HL-60 (cell line): Measurements from ENCODE around the gene RCL1.

Experiments
- GABPA ChIP-seq: IDR thresholded peaks from 2 replicates; pipeline ENCODE4 v1.6.1; 2012; ENCODE audit warnings: low read depth
- TF ChIP-seq, protein P1 (sequence below): IDR thresholded peaks from one replicate; pipeline ENCODE4 v1.5.1; 2011; ENCODE audit warnings: low read length, control low read depth, inconsistent platforms; ENCODE audit not compliant: insufficient read depth
- TF ChIP-seq, protein P2 (sequence below): IDR thresholded peaks from 2 replicates; pipeline ENCODE4 v1.6.1; 2012; ENCODE audit warnings: low read depth; ENCODE audit not compliant: insufficient replicate concordance

- TF ChIP-seq, protein P1, sequence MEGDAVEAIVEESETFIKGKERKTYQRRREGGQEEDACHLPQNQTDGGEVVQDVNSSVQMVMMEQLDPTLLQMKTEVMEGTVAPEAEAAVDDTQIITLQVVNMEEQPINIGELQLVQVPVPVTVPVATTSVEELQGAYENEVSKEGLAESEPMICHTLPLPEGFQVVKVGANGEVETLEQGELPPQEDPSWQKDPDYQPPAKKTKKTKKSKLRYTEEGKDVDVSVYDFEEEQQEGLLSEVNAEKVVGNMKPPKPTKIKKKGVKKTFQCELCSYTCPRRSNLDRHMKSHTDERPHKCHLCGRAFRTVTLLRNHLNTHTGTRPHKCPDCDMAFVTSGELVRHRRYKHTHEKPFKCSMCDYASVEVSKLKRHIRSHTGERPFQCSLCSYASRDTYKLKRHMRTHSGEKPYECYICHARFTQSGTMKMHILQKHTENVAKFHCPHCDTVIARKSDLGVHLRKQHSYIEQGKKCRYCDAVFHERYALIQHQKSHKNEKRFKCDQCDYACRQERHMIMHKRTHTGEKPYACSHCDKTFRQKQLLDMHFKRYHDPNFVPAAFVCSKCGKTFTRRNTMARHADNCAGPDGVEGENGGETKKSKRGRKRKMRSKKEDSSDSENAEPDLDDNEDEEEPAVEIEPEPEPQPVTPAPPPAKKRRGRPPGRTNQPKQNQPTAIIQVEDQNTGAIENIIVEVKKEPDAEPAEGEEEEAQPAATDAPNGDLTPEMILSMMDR, result no peak
- TF ChIP-seq, protein P2, sequence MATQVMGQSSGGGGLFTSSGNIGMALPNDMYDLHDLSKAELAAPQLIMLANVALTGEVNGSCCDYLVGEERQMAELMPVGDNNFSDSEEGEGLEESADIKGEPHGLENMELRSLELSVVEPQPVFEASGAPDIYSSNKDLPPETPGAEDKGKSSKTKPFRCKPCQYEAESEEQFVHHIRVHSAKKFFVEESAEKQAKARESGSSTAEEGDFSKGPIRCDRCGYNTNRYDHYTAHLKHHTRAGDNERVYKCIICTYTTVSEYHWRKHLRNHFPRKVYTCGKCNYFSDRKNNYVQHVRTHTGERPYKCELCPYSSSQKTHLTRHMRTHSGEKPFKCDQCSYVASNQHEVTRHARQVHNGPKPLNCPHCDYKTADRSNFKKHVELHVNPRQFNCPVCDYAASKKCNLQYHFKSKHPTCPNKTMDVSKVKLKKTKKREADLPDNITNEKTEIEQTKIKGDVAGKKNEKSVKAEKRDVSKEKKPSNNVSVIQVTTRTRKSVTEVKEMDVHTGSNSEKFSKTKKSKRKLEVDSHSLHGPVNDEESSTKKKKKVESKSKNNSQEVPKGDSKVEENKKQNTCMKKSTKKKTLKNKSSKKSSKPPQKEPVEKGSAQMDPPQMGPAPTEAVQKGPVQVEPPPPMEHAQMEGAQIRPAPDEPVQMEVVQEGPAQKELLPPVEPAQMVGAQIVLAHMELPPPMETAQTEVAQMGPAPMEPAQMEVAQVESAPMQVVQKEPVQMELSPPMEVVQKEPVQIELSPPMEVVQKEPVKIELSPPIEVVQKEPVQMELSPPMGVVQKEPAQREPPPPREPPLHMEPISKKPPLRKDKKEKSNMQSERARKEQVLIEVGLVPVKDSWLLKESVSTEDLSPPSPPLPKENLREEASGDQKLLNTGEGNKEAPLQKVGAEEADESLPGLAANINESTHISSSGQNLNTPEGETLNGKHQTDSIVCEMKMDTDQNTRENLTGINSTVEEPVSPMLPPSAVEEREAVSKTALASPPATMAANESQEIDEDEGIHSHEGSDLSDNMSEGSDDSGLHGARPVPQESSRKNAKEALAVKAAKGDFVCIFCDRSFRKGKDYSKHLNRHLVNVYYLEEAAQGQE, result no peak
- TF ChIP-seq GABPA, result no peak
These were observed 90.7 kb downstream of the RCL1 start for GRCh38 chr9:4883326-4883873.
